Stimulated activated naive CD8-positive, alpha-beta T cell treated with anti-CD3 and anti-CD28 coated beads, Interleukin-15, amount 100 ng/mL, for 72 hours (primary cell): ENCODE data around the gene TGM3.
A peak's percentile ranks its signal among the peaks of the same experiment; 100 is the strongest.

Source experiments
- ATAC-seq: fragments of 150-1000 bp; cut with Tn5 transposase; 2 replicates; pipeline ENCODE4 v1.10.0; 2021; ENCODE audit warnings: mild to moderate bottlenecking, moderate library complexity
- DNase-seq, 2 donors: peaks; one replicate each; pipeline ENCODE4 v3.0.0; 2021 to 2022
- H3K27ac Mint-ChIP-seq, 2 donors: one replicate each; pipeline ENCODE4 v1.8.0; 2022; ENCODE audit warnings: mild to moderate bottlenecking in 2 of 2, mixed read lengths in 2 of 2, moderate library complexity in 2 of 2
- H3K27me3 Mint-ChIP-seq: one replicate; pipeline ENCODE4 v1.8.0; 2022; ENCODE audit warnings: mixed read lengths
- H3K4me1 Mint-ChIP-seq: one replicate; pipeline ENCODE4 v1.8.0; 2022; ENCODE audit warnings: mild to moderate bottlenecking, mixed read lengths
- H3K4me3 Mint-ChIP-seq, 2 donors: one replicate each; pipeline ENCODE4 v1.8.0; 2022; ENCODE audit warnings: mild to moderate bottlenecking in 2 of 2, mixed read lengths in 2 of 2, moderate library complexity in 1 of 2
- H3K9me3 Mint-ChIP-seq, 2 donors: one replicate each; pipeline ENCODE4 v1.8.0; 2022; ENCODE audit warnings: mixed read lengths in 2 of 2

Gene TGM3

DNA sequence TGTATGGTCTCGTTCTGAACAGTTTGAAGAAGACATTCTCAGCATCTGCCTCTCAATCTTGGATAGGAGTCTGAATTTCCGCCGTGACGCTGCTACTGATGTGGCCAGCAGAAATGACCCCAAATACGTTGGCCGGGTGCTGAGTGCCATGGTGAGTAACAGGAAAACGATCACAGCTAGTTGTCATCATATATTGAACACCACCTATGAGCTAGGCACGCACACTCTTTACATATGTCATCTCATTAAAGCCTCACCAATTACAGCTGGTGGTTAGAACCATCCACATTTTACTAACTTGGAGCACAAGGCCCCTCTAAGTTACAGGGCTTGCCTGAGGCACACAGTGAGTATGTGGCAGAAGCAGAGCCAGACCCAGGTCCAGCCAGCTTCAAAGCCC lies 17.1 kb downstream of the TGM3 start:
- Mint-ChIP-seq H3K27me3 (no peaks in the 10 kb centered on the region), H3K9me3 (no peaks in the 10 kb centered on the region), H3K27ac (no peak overlapping the region), H3K4me3 (no peak overlapping the region), H3K4me1 (no peaks in the 10 kb centered on the region)
- ATAC-seq (no peak), DNase-seq (no peak)

GRCh38 chr20:2313316-2313715 lies 17.5 kb downstream of the TGM3 start:
- ATAC-seq: no peak
- Mint-ChIP-seq H3K4me1 (no peaks in the 10 kb centered on the region), H3K9me3 (no peaks in the 10 kb centered on the region), H3K27ac (no peak overlapping the region), H3K4me3 (no peak overlapping the region), H3K27me3 (no peaks in the 10 kb centered on the region)
- no peak for DNase-seq

DNA sequence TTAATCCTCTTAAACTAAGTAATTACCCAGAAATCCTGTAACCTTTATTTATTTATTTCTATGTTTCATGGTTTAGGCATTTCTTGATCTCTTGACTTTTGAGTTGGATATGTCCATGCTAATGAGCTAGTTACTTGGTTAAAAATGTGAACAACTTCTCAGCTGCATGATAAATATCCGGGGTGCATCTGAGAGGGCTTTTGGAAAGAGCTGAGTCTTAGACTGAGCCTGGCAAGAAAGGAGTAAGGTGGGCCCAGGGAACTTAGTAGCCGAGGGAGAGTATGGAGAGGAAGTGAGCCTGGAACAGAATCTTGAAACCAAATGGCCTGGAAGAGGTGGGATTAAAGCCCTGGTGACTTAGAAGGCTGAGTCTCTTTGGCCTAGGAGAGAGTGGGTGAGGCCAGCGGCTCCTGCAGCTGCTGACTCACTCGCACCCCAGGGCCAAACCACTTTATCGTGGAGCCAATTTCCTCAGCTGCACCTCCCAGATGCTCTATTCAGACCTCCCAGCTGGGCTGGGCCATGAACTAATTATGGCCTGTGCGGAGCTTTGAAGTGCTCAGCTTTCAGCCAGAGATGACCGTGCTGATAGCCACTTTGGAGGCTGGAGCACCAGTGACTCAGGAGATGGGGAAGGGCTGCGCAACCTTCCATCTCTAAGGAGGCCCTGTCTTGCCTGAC lies 19.1 kb downstream of the TGM3 start:
- Mint-ChIP-seq H3K4me1 (no peaks in the 10 kb centered on the region), H3K9me3 (peaks cover 0 to 6% of the 10 kb centered on the region in 2 donors), H3K4me3 (no peak overlapping the region), H3K27ac (peak overlapping the region in 1 of 2 donors; percentile 15), H3K27me3 (peaks cover 6% of the 10 kb centered on the region)
- ATAC-seq: no peak
- DNase-seq: no peak

DNA sequence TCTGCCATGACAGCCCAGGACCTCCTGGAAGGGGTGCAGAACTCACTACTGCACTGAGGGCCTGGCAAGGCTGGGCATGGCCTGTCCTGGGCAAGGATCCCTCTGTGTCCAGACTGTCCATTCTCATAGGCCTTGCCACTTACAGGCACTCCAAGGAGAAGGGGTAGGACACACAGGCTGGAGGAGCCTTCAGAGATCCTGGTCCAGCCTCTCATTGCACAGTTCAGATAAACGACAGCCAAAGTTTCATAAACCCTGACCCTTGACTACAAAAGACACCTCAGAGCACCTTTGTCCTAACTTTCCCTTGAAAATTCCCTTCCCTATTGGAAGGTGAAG lies 19.6 kb downstream of the TGM3 start:
- no peak overlapping the region for H3K27ac Mint-ChIP-seq
- H3K9me3 Mint-ChIP-seq: peaks cover 0 to 6% of the 10 kb centered on the region in 2 donors
- no peak for ATAC-seq
- H3K4me1 Mint-ChIP-seq: no peaks in the 10 kb centered on the region
- no peak overlapping the region for H3K4me3 Mint-ChIP-seq
- peaks cover 6% of the 10 kb centered on the region for H3K27me3 Mint-ChIP-seq
- DNase-seq: no peak

GRCh38 chr20:2316847-2317495 lies 21.2 kb downstream of the TGM3 start:
- Mint-ChIP-seq H3K4me1 (no peaks in the 10 kb centered on the region), H3K27ac (no peak overlapping the region), H3K4me3 (no peak overlapping the region), H3K9me3 (peaks cover 0 to 6% of the 10 kb centered on the region in 2 donors), H3K27me3 (peaks cover 6% of the 10 kb centered on the region)
- ATAC-seq: no peak
- DNase-seq: no peak

GRCh38 chr20:2320813-2321658 lies 25.2 kb downstream of the TGM3 start:
- Mint-ChIP-seq H3K9me3 (peaks cover 0 to 6% of the 10 kb centered on the region in 2 donors), H3K4me3 (no peak overlapping the region), H3K27me3 (peaks cover 27% of the 10 kb centered on the region), H3K4me1 (no peaks in the 10 kb centered on the region), H3K27ac (no peak overlapping the region)
- no peak for ATAC-seq
- DNase-seq: no peak

DNA sequence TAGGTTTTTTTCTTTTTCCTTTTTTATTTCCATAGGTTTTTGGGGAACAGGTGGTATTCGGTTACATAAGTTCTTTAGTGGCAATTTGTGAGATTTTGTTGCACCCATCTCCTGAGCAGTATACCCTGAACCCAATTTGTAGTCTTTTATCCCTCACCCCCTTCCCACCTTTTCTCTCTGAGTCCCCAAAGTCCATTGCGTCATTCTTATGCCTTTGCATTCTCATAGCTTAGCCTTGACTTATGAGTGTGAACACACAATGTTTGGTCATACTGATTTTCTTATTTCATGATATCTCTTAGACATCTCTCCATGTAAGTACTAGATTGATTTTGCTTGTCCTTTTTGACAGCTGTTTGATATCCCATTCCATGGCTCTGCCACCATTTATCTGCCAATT lies 27.2 kb downstream of the TGM3 start:
- ATAC-seq: no peak
- Mint-ChIP-seq H3K4me3 (no peak overlapping the region), H3K27me3 (peaks cover 42% of the 10 kb centered on the region), H3K9me3 (peaks cover 0 to 6% of the 10 kb centered on the region in 2 donors), H3K27ac (peak overlapping the region in 1 of 2 donors; percentile 15), H3K4me1 (no peaks in the 10 kb centered on the region)
- no peak for DNase-seq

GRCh38 chr20:2326046-2326445 lies 30.2 kb downstream of the TGM3 start:
- no peak for ATAC-seq
- no peak overlapping the region for H3K27ac Mint-ChIP-seq
- DNase-seq: no peak
- no peaks in the 10 kb centered on the region for H3K9me3 Mint-ChIP-seq
- H3K4me3 Mint-ChIP-seq: no peak overlapping the region
- H3K4me1 Mint-ChIP-seq: no peaks in the 10 kb centered on the region
- peaks cover 36% of the 10 kb centered on the region for H3K27me3 Mint-ChIP-seq

GRCh38 chr20:2327620-2328555 lies 32.1 kb downstream of the TGM3 start:
- no peak overlapping the region for H3K27ac Mint-ChIP-seq

DNA sequence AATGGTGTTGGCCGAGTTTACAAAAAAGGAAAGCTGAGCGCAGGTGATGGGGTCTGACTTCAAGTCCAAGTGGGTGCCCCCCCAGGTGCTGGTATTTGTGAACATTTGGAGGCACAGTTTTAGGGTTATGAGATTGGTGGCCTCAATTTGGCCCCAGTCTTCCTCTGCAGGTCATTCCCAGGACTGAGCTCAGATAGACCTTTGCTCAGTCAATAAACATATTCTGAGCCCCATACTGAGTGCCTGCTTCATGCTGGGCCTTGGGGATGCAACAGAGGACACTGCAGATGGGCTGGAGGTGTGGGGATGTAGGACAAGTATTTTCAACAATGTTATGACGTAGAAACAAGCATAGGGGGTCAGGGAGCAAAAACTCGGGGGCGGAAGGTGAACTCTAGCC lies 33.5 kb downstream of the TGM3 start:
- Mint-ChIP-seq H3K4me1 (no peaks in the 10 kb centered on the region), H3K27ac (no peak overlapping the region)

More at GRCh38 chr20:2327620-2328555, 32.1 kb downstream of the TGM3 start:
- ATAC-seq (no peak), DNase-seq (no peak)
- H3K9me3 Mint-ChIP-seq: no peaks in the 10 kb centered on the region
- no peak overlapping the region for H3K4me3 Mint-ChIP-seq
- no peaks in the 10 kb centered on the region for H3K4me1 Mint-ChIP-seq
- H3K27me3 Mint-ChIP-seq: peaks cover 36% of the 10 kb centered on the region

DNA sequence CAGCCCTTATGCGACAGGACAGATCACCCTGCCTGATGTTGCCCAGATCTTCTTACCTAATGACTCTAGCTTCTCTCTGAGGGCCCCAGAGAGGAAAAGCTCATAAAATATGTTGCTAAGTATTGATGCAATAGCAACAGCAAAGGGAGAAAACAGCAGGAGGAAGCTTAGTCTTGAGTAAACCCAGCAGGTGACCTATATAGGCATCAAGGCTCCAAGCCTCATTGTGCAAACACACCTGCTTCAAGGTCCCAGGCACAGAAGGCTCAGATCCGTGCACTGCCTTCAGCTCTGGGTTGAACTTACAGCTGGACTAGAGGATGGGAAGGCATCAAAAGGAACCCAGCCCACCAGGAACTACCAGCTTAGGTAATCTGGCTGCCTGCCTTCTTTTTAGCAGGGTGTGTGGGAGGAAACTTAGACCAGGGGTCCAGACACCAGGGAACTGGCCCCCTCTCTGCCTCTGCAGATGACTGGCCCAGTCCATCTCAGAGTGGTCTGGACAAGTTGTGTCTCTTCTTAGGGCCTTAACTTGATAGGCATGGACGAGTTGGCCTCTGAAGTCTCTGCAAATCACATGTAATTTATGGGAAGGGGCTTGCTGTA lies 34.4 kb downstream of the TGM3 start:
- H3K27ac Mint-ChIP-seq: no peak overlapping the region
- H3K9me3 Mint-ChIP-seq: no peaks in the 10 kb centered on the region
- DNase-seq (no peak), ATAC-seq (no peak)
- H3K4me3 Mint-ChIP-seq: no peak overlapping the region
- H3K27me3 Mint-ChIP-seq: peaks cover 23% of the 10 kb centered on the region
- H3K4me1 Mint-ChIP-seq: no peaks in the 10 kb centered on the region

More for the DNA sequence above, 33.5 kb downstream of the TGM3 start:
- Mint-ChIP-seq H3K4me3 (no peak overlapping the region), H3K27me3 (peaks cover 32% of the 10 kb centered on the region), H3K9me3 (no peaks in the 10 kb centered on the region)
- no peak for DNase-seq
- no peak for ATAC-seq

DNA sequence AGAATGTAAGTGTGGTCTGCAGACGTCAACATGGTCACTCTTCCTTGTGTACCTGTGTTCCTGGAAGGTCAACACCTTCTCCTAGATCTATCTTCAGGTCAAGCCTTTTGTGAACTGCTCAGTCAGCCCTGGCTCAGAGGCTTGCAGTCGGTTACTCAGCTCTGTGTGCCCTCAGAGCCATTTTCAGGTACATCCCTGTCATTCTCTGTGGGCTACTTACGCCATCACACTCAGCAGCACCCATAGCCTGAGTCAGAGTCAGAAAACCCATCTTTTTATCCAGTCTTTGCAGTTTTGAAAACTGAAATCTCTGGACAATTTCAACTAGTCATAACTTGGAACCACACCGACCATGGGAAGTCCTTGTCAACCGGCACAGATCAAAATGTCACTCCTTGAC lies 35.3 kb downstream of the TGM3 start:
- peaks cover 14% of the 10 kb centered on the region for H3K27me3 Mint-ChIP-seq
- H3K4me1 Mint-ChIP-seq: no peaks in the 10 kb centered on the region
- H3K9me3 Mint-ChIP-seq: no peaks in the 10 kb centered on the region
- H3K4me3 Mint-ChIP-seq: no peak overlapping the region
- H3K27ac Mint-ChIP-seq: no peak overlapping the region
- ATAC-seq: no peak
- no peak for DNase-seq

DNA sequence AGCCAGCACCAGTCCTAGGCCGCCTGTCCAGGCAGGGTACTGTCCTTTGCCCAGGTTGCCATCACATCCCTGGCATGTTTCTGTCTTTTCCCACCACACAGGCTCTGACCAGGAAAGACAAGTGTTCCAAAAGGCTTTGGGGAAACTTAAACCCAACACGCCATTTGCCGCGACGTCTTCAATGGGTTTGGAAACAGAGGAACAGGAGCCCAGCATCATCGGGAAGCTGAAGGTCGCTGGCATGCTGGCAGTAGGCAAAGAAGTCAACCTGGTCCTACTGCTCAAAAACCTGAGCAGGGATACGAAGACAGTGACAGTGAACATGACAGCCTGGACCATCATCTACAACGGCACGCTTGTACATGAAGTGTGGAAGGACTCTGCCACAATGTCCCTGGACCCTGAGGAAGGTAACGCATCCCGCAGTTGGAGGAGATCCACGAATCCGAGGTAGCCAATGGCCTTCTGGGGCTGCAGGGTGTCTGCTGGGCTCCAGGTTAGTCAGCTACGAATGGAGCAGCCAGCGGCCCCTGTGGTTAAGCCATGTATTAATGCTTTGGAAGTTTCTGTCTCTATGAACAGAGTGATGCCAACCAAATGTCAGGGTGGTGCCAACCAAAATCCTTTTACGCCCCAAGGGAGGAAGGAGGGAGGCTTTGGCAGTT lies 36.2 kb downstream of the TGM3 start:
- no peak overlapping the region for H3K4me3 Mint-ChIP-seq
- no peaks in the 10 kb centered on the region for H3K4me1 Mint-ChIP-seq
- DNase-seq: no peak
- no peaks in the 10 kb centered on the region for H3K9me3 Mint-ChIP-seq
- ATAC-seq: no peak
- no peak overlapping the region for H3K27ac Mint-ChIP-seq
- H3K27me3 Mint-ChIP-seq: peaks cover 8% of the 10 kb centered on the region

GRCh38 chr20:2332711-2333110 lies 36.9 kb downstream of the TGM3 start:
- H3K27me3 Mint-ChIP-seq: peaks cover 2% of the 10 kb centered on the region

More at GRCh38 chr20:2332711-2333110, 36.9 kb downstream of the TGM3 start:
- no peak overlapping the region for H3K4me3 Mint-ChIP-seq
- ATAC-seq (no peak), DNase-seq (no peak)
- no peak overlapping the region for H3K27ac Mint-ChIP-seq
- H3K9me3 Mint-ChIP-seq: no peaks in the 10 kb centered on the region
- H3K4me1 Mint-ChIP-seq: no peaks in the 10 kb centered on the region
